Measurements from ENCODE around the gene NDP.

NDP gene

DNA sequence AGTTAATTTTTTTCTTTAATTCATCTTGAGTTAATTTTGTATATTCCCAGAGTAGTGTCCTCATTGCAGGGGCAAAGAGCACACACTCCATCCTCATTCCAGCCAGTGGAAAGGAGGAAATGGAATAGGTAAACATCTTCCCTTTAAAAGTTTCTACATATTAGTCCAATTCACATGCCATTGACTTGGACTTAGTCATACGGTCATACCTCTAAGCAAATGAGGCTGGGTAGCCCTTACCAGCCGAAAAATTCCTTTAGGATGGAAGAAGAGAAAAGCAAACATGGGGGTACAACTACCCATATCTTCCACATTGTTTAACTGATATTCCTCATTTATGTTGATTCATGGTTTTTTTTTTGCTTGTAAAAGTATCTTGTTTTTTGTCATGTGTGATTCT is 37.4 kb upstream of the NDP start:
- Histone ChIP-seq H3K9ac (ENCODE audit: low read length) (no peak overlapping the region), H3K36me3 (replicated peaks; ENCODE audit: low read depth, low read length) (no peaks in the 10 kb centered on the region), H3K9me3 (ENCODE audit: insufficient read depth, low read length) (no peaks in the 10 kb centered on the region), H3K4me2 (ENCODE audit: low read length) (no peak overlapping the region), H3K79me2 (ENCODE audit: low read length) (no peaks in the 10 kb centered on the region), H3K4me3 (ENCODE audit: low read length) (no peak overlapping the region), H3K27me3 (ENCODE audit: low read depth, low read length) (no peaks in the 10 kb centered on the region), H4K20me1 (ENCODE audit: insufficient read depth, low read length) (no peaks in the 10 kb centered on the region), H3K4me1 (ENCODE audit: low read length) (peaks cover 7% of the 10 kb centered on the region), H2AFZ (ENCODE audit: low read depth, low read length) (no peak overlapping the region), H3K27ac (ENCODE audit: low read length) (no peak overlapping the region)
- TF ChIP-seq, protein P1, sequence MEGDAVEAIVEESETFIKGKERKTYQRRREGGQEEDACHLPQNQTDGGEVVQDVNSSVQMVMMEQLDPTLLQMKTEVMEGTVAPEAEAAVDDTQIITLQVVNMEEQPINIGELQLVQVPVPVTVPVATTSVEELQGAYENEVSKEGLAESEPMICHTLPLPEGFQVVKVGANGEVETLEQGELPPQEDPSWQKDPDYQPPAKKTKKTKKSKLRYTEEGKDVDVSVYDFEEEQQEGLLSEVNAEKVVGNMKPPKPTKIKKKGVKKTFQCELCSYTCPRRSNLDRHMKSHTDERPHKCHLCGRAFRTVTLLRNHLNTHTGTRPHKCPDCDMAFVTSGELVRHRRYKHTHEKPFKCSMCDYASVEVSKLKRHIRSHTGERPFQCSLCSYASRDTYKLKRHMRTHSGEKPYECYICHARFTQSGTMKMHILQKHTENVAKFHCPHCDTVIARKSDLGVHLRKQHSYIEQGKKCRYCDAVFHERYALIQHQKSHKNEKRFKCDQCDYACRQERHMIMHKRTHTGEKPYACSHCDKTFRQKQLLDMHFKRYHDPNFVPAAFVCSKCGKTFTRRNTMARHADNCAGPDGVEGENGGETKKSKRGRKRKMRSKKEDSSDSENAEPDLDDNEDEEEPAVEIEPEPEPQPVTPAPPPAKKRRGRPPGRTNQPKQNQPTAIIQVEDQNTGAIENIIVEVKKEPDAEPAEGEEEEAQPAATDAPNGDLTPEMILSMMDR (IDR thresholded peaks at IDR 0.05; ENCODE audit: low read depth, low read length), result no peak
- no peak for TF ChIP-seq EZH2phosphoT487 (IDR thresholded peaks at IDR 0.05; ENCODE audit: low read depth)

DNA sequence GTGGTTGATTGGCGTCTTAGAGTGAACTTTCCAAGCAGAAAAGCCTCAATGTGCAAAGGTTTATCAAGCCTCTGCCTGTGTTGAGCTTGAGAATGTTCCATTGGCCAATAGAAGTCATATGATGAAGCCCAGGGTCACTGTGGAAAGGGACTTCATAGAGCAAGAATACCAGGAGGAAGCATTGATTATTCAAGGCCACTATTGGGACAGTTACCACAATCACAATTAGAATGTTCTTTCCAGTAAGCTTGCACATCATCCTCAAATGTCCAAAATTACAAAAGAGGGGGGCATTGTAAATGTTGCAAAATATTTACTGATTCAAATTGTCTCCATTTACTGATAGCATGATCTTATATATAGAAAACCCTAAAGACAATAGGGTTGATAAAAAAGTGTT is 32.9 kb upstream of the NDP start:
- Histone ChIP-seq H4K20me1 (ENCODE audit: insufficient read depth, low read length) (no peaks in the 10 kb centered on the region), H3K79me2 (ENCODE audit: low read length) (no peaks in the 10 kb centered on the region), H2AFZ (ENCODE audit: low read depth, low read length) (no peak overlapping the region), H3K27ac (ENCODE audit: low read length) (no peak overlapping the region), H3K9ac (ENCODE audit: low read length) (no peak overlapping the region), H3K9me3 (ENCODE audit: insufficient read depth, low read length) (no peaks in the 10 kb centered on the region), H3K4me2 (ENCODE audit: low read length) (no peak overlapping the region), H3K4me3 (ENCODE audit: low read length) (no peak overlapping the region), H3K4me1 (ENCODE audit: low read length) (no peaks in the 10 kb centered on the region), H3K27me3 (ENCODE audit: low read depth, low read length) (no peaks in the 10 kb centered on the region), H3K36me3 (replicated peaks; ENCODE audit: low read depth, low read length) (no peaks in the 10 kb centered on the region)
- no peak for TF ChIP-seq EZH2phosphoT487 (IDR thresholded peaks at IDR 0.05; ENCODE audit: low read depth)
- TF ChIP-seq, protein P1 (IDR thresholded peaks at IDR 0.05; ENCODE audit: low read depth, low read length), result no peak

DNA sequence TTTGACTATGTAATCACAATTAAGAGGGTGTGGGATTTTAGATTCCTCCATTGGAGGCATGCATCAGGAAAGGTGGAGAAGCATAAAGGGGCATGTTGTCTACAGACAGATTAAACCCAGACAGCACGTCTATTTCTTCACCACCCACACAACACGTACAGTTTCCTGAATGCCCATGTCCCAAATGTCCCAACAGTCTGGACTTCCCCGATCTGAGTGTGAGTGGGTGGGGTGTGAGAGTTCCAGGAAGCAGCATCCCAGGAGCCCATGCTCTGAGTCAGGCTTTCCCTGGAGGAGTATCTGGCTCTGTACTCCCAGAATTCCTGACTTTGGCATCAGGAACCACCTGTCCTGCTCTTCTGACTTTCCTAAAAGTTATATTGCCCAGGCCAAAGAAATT is 30.8 kb upstream of the NDP start:
- H3K27ac ChIP-seq (ENCODE audit: low read length), result no peak overlapping the region
- H3K4me2 ChIP-seq (ENCODE audit: low read length), result no peak overlapping the region
- no peak for TF ChIP-seq EZH2phosphoT487 (IDR thresholded peaks at IDR 0.05; ENCODE audit: low read depth)
- TF ChIP-seq, protein P1 (IDR thresholded peaks at IDR 0.05; ENCODE audit: low read depth, low read length), result no peak

DNA sequence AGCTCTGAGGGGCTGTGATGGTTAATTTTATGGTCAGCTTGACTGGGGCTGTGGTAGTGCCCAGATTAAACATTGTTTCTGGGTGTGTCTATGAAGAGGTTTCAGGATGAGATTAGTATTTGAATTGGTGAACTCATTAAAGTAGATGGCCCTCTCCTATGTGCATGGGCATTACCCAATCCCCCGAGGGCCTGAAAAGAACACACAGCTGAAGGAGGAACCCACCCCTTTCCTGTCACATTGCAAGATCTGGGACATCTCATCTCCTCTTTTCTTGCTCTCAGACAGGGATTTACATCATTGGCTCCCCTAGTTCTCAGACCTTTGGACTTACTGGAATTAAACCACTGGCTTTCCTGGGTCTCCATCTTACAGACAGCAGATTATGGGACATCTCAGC is 29.4 kb upstream of the NDP start:
- Histone ChIP-seq H3K9ac (ENCODE audit: low read length) (no peak overlapping the region), H4K20me1 (ENCODE audit: insufficient read depth, low read length) (no peaks in the 10 kb centered on the region), H3K36me3 (replicated peaks; ENCODE audit: low read depth, low read length) (no peaks in the 10 kb centered on the region), H3K4me3 (ENCODE audit: low read length) (no peak overlapping the region), H3K9me3 (ENCODE audit: insufficient read depth, low read length) (no peaks in the 10 kb centered on the region), H3K27me3 (ENCODE audit: low read depth, low read length) (no peaks in the 10 kb centered on the region), H3K4me1 (ENCODE audit: low read length) (no peaks in the 10 kb centered on the region), H2AFZ (ENCODE audit: low read depth, low read length) (no peak overlapping the region), H3K4me2 (ENCODE audit: low read length) (no peak overlapping the region), H3K27ac (ENCODE audit: low read length) (no peak overlapping the region), H3K79me2 (ENCODE audit: low read length) (no peaks in the 10 kb centered on the region)
- TF ChIP-seq EZH2phosphoT487 (IDR thresholded peaks at IDR 0.05; ENCODE audit: low read depth), result no peak

More for the DNA sequence above, 30.8 kb upstream of the NDP start:
- Histone ChIP-seq H3K4me3 (ENCODE audit: low read length) (no peak overlapping the region), H3K27me3 (ENCODE audit: low read depth, low read length) (no peaks in the 10 kb centered on the region), H2AFZ (ENCODE audit: low read depth, low read length) (no peak overlapping the region), H3K9me3 (ENCODE audit: insufficient read depth, low read length) (no peaks in the 10 kb centered on the region), H3K9ac (ENCODE audit: low read length) (no peak overlapping the region), H3K36me3 (replicated peaks; ENCODE audit: low read depth, low read length) (no peaks in the 10 kb centered on the region), H4K20me1 (ENCODE audit: insufficient read depth, low read length) (no peaks in the 10 kb centered on the region), H3K79me2 (ENCODE audit: low read length) (no peaks in the 10 kb centered on the region), H3K4me1 (ENCODE audit: low read length) (no peaks in the 10 kb centered on the region)

DNA sequence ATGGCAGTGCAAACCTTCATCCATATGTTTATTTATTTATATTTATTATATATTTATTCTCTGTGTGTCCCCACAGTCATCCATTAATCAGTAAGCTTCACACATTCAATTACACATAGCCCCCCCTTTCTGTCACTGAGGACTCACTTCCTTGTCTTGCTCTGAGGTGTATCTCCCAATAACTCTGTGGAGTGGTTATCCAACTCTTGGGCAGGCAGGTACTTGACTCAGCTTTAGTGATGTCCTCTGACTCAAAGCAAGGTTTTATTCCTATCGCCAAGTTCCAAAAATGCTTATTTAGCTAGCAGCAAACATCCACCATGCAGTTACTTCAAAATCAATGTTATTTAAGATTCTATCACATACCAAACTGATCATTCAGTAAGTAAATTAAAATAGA is 25.2 kb upstream of the NDP start:
- TF ChIP-seq EZH2phosphoT487 (IDR thresholded peaks at IDR 0.05; ENCODE audit: low read depth), result no peak
- TF ChIP-seq, protein P1 (IDR thresholded peaks at IDR 0.05; ENCODE audit: low read depth, low read length), result no peak
- Histone ChIP-seq H2AFZ (ENCODE audit: low read depth, low read length) (no peak overlapping the region), H3K9me3 (ENCODE audit: insufficient read depth, low read length) (no peaks in the 10 kb centered on the region), H3K27me3 (ENCODE audit: low read depth, low read length) (no peaks in the 10 kb centered on the region), H3K4me3 (ENCODE audit: low read length) (no peak overlapping the region), H3K27ac (ENCODE audit: low read length) (no peak overlapping the region), H3K9ac (ENCODE audit: low read length) (no peak overlapping the region), H3K4me1 (ENCODE audit: low read length) (no peaks in the 10 kb centered on the region), H3K4me2 (ENCODE audit: low read length) (no peak overlapping the region), H3K79me2 (ENCODE audit: low read length) (no peaks in the 10 kb centered on the region), H3K36me3 (replicated peaks; ENCODE audit: low read depth, low read length) (no peaks in the 10 kb centered on the region), H4K20me1 (ENCODE audit: insufficient read depth, low read length) (no peaks in the 10 kb centered on the region)

Measured in OCI-LY3 (cell line).